Esophagus squamous epithelium (tissue), 5 donors: ENCODE measurements around the gene HPD. TPM values are rescaled to one million over a fixed set of nuclear protein-coding genes. Genes with fewer than 3 reads are reported as not detected.

Source experiments
- DNase-seq: peaks from one replicate; lab custom pipeline; 2025; lab: John Stamatoyannopoulos, UW
- H3K27ac ChIP-seq, 4 donors: fragments of 200-600 bp; sonication (generic); one replicate each; pipeline ENCODE4 v1.5.1; 2016 to 2019; ENCODE audit warnings: mild to moderate bottlenecking in 1 of 4
- H3K27me3 ChIP-seq, 4 donors: fragments of 200-600 bp; sonication (generic); 1 replicate in 3 of 4; 2 replicates in 1 of 4; pipeline versions ENCODE4 v1.5.1 to v1.6.0; 2017 to 2021; ENCODE audit warnings: antibody characterized with exemption in 1 of 4
- H3K36me3 ChIP-seq, 3 donors: fragments of 200-600 bp; sonication (generic); one replicate each; pipeline ENCODE4 v1.5.1; 2016 to 2019
- H3K4me1 ChIP-seq, 3 donors: fragments of 200-600 bp; sonication (generic); one replicate each; pipeline ENCODE4 v1.5.1; 2017 to 2019
- H3K4me3 ChIP-seq, 4 donors: fragments of 200-600 bp; sonication (generic); 1 replicate in 3 of 4; 2 replicates in 1 of 4; pipeline ENCODE4 v1.5.1; 2016 to 2019; ENCODE audit warnings: mild to moderate bottlenecking in 2 of 4, moderate library complexity in 1 of 4
- H3K9me3 ChIP-seq, 3 donors: fragments of 200-600 bp; sonication (generic); one replicate each; pipeline ENCODE4 v1.5.1; 2016 to 2019
- POLR2A ChIP-seq, 4 donors: fragments of 450-650 bp; IDR thresholded peaks; one replicate each; pipeline ENCODE4 v1.6.1; 2017; ENCODE audit warnings: antibody characterized with exemption in 4 of 4, mild to moderate bottlenecking in 4 of 4, moderate library complexity in 3 of 4
- WGBS, 2 donors: methylation state at CpG; one replicate each; pipeline ENCODE4 v1.1.5; 2018; 5-methylcytosine and 5-hydroxymethylcytosine counted together
- intact Hi-C: fragments of 100-400 bp; cut with DNase I; formaldehyde crosslinking; loops from one replicate; pipeline ENCODE4 v1.15.0; 2022
- total RNA-seq, 4 donors: library from RNA; depleted of rRNA; stranded (reverse); fragments of >200 nt; gene quantifications; one replicate each; pipeline ENCODE4 v1.1.0, GENCODE V29; 2016
- TF ChIP-seq, protein P1 (sequence below), 6 experiments: fragments of 450-650 bp in 4 of 6; fragments of 200-600 bp in 2 of 6; sonication (generic) in 2 of 6; IDR thresholded peaks; one replicate each; pipeline ENCODE4 v1.5.1; 2016 to 2019; ENCODE audit warnings: antibody characterized with exemption in 6 of 6, mild to moderate bottlenecking in 4 of 6, moderate library complexity in 4 of 6
- donor health status: DM: yes; HTN: yes; CAD: no.

The HPD gene
- total RNA-seq, 4 donors from 2014 or later = 1.3 TPM; not detected in 3

DNA sequence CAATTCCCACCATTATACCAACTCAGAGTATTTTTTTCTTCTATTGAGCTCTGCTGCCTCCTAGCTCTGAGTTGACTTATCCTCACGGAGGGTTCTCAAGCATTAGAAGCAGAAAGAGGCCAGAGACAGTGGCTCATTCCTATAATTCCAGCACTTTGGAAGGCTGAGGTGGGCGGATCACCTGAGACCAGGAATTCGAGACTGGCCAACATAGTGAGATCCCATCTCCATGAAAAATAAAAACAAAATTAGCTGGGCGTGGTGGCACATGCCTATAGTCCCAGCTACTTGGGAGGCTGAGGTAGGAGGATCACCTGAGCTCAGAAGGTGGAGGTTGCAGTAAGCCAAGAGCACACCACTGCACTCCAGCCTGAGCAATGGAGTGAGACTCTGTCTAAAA is 21.0 kb downstream of the HPD start:
- no peaks in the 10 kb centered on the region for H3K27me3 ChIP-seq
- H3K36me3 ChIP-seq = peaks cover 0 to 4% (median 0%) of the 10 kb centered on the region in 3 donors
- peaks cover 0 to 16% (median 6%) of the 10 kb centered on the region in 3 donors for H3K4me1 ChIP-seq
- intact Hi-C loops = no loop called here
- H3K9me3 ChIP-seq = no peaks in the 10 kb centered on the region
- TF ChIP-seq, protein P1, sequence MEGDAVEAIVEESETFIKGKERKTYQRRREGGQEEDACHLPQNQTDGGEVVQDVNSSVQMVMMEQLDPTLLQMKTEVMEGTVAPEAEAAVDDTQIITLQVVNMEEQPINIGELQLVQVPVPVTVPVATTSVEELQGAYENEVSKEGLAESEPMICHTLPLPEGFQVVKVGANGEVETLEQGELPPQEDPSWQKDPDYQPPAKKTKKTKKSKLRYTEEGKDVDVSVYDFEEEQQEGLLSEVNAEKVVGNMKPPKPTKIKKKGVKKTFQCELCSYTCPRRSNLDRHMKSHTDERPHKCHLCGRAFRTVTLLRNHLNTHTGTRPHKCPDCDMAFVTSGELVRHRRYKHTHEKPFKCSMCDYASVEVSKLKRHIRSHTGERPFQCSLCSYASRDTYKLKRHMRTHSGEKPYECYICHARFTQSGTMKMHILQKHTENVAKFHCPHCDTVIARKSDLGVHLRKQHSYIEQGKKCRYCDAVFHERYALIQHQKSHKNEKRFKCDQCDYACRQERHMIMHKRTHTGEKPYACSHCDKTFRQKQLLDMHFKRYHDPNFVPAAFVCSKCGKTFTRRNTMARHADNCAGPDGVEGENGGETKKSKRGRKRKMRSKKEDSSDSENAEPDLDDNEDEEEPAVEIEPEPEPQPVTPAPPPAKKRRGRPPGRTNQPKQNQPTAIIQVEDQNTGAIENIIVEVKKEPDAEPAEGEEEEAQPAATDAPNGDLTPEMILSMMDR (IDR thresholded peaks at IDR 0.05) = no peak
- TF ChIP-seq POLR2A (IDR thresholded peaks at IDR 0.05) = no peak
- no peak for DNase-seq
- H3K27ac ChIP-seq = no peak overlapping the region
- H3K4me3 ChIP-seq = no peak overlapping the region
- 59 to 68% methylated on average over 4 of the region's 4 CpGs for whole genome bisulfite sequencing, 2 donors

DNA sequence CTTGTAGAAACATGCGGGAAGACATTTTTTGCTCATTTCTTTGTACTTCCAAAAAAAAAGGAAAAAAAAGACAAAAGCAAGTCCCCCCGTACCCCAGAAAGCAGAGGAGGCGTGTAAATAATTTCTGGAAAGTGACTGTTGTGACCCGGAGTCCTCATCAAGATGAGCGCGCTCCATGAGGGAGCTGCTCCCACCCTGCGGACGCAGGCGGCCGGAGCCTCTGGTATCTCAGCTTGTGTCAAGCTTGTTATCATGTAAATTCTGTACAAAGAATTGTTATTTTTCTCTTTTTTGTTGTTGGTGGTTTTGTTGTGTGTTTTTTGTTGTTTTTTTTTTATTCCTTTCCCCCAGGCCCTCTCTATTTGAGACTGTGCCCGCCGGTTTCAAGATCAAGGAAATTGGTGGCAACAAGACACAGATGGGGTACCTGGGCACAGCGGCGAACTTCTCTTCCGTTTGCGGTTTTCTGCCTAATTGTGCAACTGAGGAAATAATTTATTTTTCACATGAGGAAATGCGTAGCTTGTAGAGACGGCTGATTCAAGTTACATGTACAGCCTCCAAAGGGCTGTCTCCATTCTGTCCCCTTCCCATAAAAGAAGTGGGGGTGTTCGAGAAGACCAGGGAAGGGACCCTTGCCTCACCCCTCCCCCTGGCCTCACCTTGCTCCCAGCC is 27.0 kb downstream of the HPD start:
- Histone ChIP-seq H3K4me1 (no peaks in the 10 kb centered on the region), H3K4me3 (no peak overlapping the region), H3K9me3 (no peaks in the 10 kb centered on the region), H3K27me3 (no peaks in the 10 kb centered on the region), H3K27ac (no peak overlapping the region), H3K36me3 (peaks cover 36 to 64% (median 46%) of the 10 kb centered on the region in 3 donors)
- intact Hi-C loops = no loop called here
- TF ChIP-seq, protein P1 (IDR thresholded peaks at IDR 0.05) = no peak
- TF ChIP-seq POLR2A (IDR thresholded peaks at IDR 0.05) = no peak
- WGBS, 2 donors = 90 to 94% methylated on average over 19 of the region's 19 CpGs
- DNase-seq = no peak

DNA sequence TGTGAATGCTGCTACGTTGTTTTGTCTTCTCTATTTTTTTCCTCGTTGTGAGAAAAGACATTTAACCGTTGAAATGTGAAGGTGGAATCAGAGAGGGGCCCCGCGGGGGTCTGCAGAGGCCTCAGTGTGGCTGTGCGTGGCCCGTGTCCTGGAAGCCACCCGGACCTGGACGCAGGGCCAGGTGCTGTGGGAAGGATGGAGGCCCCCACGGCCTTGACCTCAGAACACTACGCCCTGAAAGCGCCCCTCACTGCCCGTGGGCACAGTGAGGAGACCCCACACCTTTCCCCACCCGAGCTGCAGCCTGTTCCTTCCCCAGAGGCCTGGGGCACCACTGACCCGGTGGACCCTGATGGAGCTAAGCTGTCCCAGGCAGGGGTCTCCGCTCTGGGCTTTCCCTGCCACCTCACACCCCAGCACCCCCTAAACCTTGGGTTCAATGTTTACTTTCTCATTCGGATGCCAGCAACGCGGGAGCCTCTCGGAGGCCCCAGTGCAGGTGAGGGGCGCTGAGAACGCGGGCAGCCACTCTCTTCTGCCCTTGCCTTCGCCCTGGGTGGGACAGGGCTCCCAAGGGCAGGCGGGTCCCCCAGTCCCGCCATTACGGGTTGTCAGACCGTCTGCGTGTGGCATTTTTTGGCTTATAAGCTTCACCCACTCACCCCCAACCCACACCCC is 27.9 kb downstream of the HPD start:
- Histone ChIP-seq H3K9me3 (no peaks in the 10 kb centered on the region), H3K4me1 (no peaks in the 10 kb centered on the region), H3K27me3 (no peaks in the 10 kb centered on the region), H3K4me3 (no peak overlapping the region), H3K36me3 (peaks cover 36 to 74% (median 49%) of the 10 kb centered on the region in 3 donors), H3K27ac (no peak overlapping the region)
- no peak for DNase-seq
- 76 to 90% methylated on average over 12 to 15 of the region's 29 CpGs for WGBS, 2 donors
- intact Hi-C loops = no loop called here
- TF ChIP-seq, protein P1 (IDR thresholded peaks at IDR 0.05) = no peak
- no peak for TF ChIP-seq POLR2A (IDR thresholded peaks at IDR 0.05)

DNA sequence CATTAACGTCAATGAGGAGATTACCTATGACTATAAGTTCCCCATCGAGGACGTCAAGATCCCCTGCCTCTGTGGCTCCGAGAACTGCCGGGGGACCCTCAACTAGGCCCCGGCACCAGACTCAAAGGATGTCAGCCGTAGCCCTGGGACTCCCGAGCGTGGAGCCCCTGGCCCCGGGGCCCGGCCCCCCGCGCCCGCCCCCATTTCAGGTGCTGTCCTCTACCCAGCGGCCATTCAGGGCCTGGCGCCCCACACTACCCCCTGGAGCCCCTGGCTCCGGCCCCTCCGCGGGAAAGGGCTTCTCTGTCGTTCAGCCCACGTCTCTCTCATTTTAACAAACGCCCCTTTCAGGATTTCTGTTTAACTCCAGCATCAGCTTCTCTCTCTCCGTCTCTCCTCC is 28.5 kb downstream of the HPD start:
- H3K4me1 ChIP-seq = no peaks in the 10 kb centered on the region
- H3K4me3 ChIP-seq = no peak overlapping the region
- 88 to 94% methylated on average over 12 to 19 of the region's 23 CpGs for WGBS, 2 donors
- TF ChIP-seq POLR2A (IDR thresholded peaks at IDR 0.05) = no peak
- TF ChIP-seq, protein P1 (IDR thresholded peaks at IDR 0.05) = no peak
- no peak for DNase-seq
- intact Hi-C loops = no loop called here
- H3K27ac ChIP-seq = no peak overlapping the region
- H3K27me3 ChIP-seq = no peaks in the 10 kb centered on the region
- peaks cover 36 to 80% (median 49%) of the 10 kb centered on the region in 3 donors for H3K36me3 ChIP-seq
- H3K9me3 ChIP-seq = no peaks in the 10 kb centered on the region

DNA sequence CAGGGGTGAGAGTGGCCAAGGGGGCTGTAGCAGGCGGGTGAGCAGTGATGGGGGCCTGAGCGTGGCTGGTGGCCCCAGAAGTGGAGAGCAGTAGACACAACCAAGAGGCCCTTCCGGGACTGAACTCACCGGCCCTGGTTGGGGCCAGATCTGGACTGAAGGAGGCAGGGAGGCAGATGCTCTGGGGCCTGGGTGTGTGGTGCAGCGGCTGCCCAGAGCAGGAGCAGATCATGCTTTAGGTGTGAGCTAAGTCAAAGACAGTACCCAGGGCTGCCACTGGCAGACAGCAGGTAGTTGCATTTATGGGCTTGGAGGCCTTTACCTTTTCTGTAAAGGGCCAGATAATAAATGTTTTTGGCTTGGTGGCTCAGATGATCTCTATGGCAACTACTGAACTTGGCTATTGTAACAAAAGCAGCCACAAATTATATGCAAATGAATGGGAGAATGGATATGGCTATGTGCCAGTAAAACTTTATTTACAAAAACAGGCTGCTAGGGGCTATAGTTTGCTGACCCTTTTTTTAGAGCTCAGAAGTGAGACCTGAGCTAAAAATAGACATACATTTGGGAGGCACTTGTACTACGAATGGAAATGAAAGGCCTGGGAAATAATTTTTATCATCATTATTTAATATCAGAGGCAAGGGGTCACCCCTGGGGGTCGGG is 29.3 kb downstream of the HPD start:
- no peak for TF ChIP-seq POLR2A (IDR thresholded peaks at IDR 0.05)
- TF ChIP-seq, protein P1 (IDR thresholded peaks at IDR 0.05) = no peak
- no peak for DNase-seq
- H3K9me3 ChIP-seq = no peaks in the 10 kb centered on the region
- H3K4me3 ChIP-seq = no peak overlapping the region
- intact Hi-C loops = no loop called here
- H3K36me3 ChIP-seq = peaks cover 36 to 87% (median 49%) of the 10 kb centered on the region in 3 donors
- no peak overlapping the region for H3K27ac ChIP-seq
- no peaks in the 10 kb centered on the region for H3K4me1 ChIP-seq
- H3K27me3 ChIP-seq = no peaks in the 10 kb centered on the region
- WGBS, 2 donors = 77 to 89% methylated on average over 4 to 7 of the region's 7 CpGs
